ENCODE measurements around the gene PDLIM7. TPM values are rescaled to one million over a fixed set of nuclear protein-coding genes. Genes with fewer than 3 reads are reported as not detected.

PDLIM7 gene
- total and polyA plus RNA-seq, 2 of the 8 experiments (the other 6 are each of a cell fraction or from before 2014, with no cell fraction given) = 67.3 to 94.2 TPM

DNA sequence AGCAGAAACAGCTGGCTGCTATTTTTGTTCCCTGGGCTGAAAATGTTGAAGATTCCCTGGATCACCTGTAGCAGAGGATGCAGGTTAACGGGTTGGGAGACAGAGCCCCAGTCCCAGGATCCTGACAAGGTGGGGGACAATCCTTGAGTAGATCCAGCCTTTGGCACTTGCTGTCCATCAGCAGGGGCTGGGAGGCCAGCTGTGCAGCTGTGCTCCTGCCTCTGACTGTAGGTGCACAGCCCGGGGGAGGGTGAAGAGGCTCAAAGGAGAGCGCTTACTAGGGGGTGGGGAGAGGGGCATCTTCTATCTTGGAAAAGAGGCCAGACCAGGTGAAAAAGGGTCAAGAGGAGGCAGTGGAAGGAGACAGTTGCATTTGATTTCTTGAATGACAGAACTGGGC is 22.9 kb upstream of the PDLIM7 start:
- H3K18ac ChIP-seq (ENCODE audit: extremely low read depth, low read length) = no peak overlapping the region
- H4K5ac ChIP-seq (ENCODE audit: insufficient read length, low read depth, low read length) = no peak overlapping the region
- H3K27ac ChIP-seq (ENCODE audit: low read depth, low read length) = no peak overlapping the region
- H3K14ac ChIP-seq (ENCODE audit: insufficient read length) = no peak overlapping the region
- H2AFZ ChIP-seq (ENCODE audit: low read length) = no peak overlapping the region
- ChIA-PET CTCF (ENCODE audit: partially characterized antibody) (interaction anchor here (0.5 to 1.7 kb wide), 6 partner anchors 10 to 1561 kb away, joined by 3 to 7 read pairs (median 3); no protein-coding TSS in a partner anchor), POLR2A (ENCODE audit: partially characterized antibody) (interaction anchor here (0.6 to 5.0 kb wide), 7 partner anchors 9 to 50 kb away, joined by 3 to 11 read pairs (median 5); no protein-coding TSS in a partner anchor)
- H2BK15ac ChIP-seq (ENCODE audit: low read length) = no peak overlapping the region
- H2BK12ac ChIP-seq (ENCODE audit: low read depth, low read length) = no peak overlapping the region
- no peak for TF ChIP-seq TBP (IDR thresholded peaks at IDR 0.05; ENCODE audit: low read depth, low read length)
- no peak for TF ChIP-seq TCF12 (IDR thresholded peaks at IDR 0.05; ENCODE audit: low read depth, low read length)
- no peak for TF ChIP-seq SAP30 (IDR thresholded peaks at IDR 0.05; ENCODE audit: insufficient read depth, insufficient replicate concordance, low read length)
- TF ChIP-seq TEAD4 (IDR thresholded peaks at IDR 0.05; ENCODE audit: low read depth, low read length) = no peak
- TF ChIP-seq MAFK (IDR thresholded peaks at IDR 0.05; ENCODE audit: low read depth, low read length) = no peak
- TF ChIP-seq POLR2A (IDR thresholded peaks at IDR 0.05; ENCODE audit: control extremely low read depth in 1 of 2, low read depth in 2 of 2, low read length in 2 of 2) = no peak
- TF ChIP-seq GTF2F1 (IDR thresholded peaks at IDR 0.05; ENCODE audit: borderline replicate concordance, low read depth, low read length) = no peak
- TF ChIP-seq RFX5 (IDR thresholded peaks at IDR 0.05; ENCODE audit: borderline replicate concordance, low read depth, low read length) = no peak
- no peak for TF ChIP-seq ZNF274 (IDR thresholded peaks at IDR 0.05; ENCODE audit: borderline replicate concordance, extremely low read depth, low read length)
- TF ChIP-seq CEBPB (IDR thresholded peaks at IDR 0.05; ENCODE audit: low read depth, low read length) = no peak
- H3K9ac ChIP-seq (replicated peaks in 1 of 4; ENCODE audit: extremely low read depth in 1 of 4, low read depth in 3 of 4, low read length in 3 of 4) = no peak overlapping the region
- no peak overlapping the region for H2AK5ac ChIP-seq (ENCODE audit: low read depth, low read length)
- H2BK5ac ChIP-seq (ENCODE audit: low read depth, low read length) = no peak overlapping the region
- no peak for DNase-seq (ENCODE audit: low read depth in 1 of 2, low spot score in 2 of 2)
- H3K4me3 ChIP-seq (ENCODE audit: extremely low read depth in 1 of 4, insufficient read depth in 2 of 4, low read depth in 3 of 4, low read length in 4 of 4) = no peak overlapping the region
- H4K20me1 ChIP-seq (replicated peaks in 1 of 2; ENCODE audit: control insufficient read depth in 1 of 2, insufficient read depth in 2 of 2, low read length in 2 of 2) = peaks cover 2 to 10% of the 10 kb centered on the region in 2 experiments
- WGBS, 2 experiments (ENCODE audit: extremely low coverage in 1 of 2, insufficient coverage in 1 of 2, insufficient read length in 1 of 2, insufficient replicate concordance in 2 of 2, low coverage in 1 of 2, low lambda C conversion rate in 2 of 2, missing lambda C conversion rate in 1 of 2) = 98% methylated on average over 3 of the region's 3 CpGs; no CpG with 5 or more reads in 1 of the 2 experiments
- H2BK120ac ChIP-seq (replicated peaks; ENCODE audit: low read depth, low read length) = no peak overlapping the region
- H3K23me2 ChIP-seq (ENCODE audit: low read depth, low read length) = peaks cover 8% of the 10 kb centered on the region
- no peaks in the 10 kb centered on the region for H3K9me3 ChIP-seq (ENCODE audit: insufficient read depth in 2 of 2, low read depth in 1 of 2, low read length in 1 of 2)
- H3K36me3 ChIP-seq (ENCODE audit: control insufficient read depth in 2 of 4, insufficient read depth in 4 of 4, low read length in 3 of 4) = peaks cover 21 to 43% (median 32%) of the 10 kb centered on the region in 4 experiments
- peaks cover 3% of the 10 kb centered on the region; the same call in 1 of the 2 replicates for H3K79me1 ChIP-seq (ENCODE audit: low read depth, low read length)
- H3K23ac ChIP-seq (ENCODE audit: insufficient read length) = no peak overlapping the region
- no peaks in the 10 kb centered on the region for H3K27me3 ChIP-seq (replicated peaks in 1 of 4; ENCODE audit: control insufficient read depth in 3 of 4, extremely low read depth in 1 of 4, insufficient read depth in 3 of 4, low read length in 3 of 4)
- no peak overlapping the region for H3K4ac ChIP-seq (replicated peaks; ENCODE audit: insufficient read length, low read depth, low read length)
- peaks cover 0 to 9% of the 10 kb centered on the region in 2 experiments; a peak in 1 of 4 replicates for H3K79me2 ChIP-seq (ENCODE audit: control insufficient read depth in 1 of 2, insufficient read depth in 2 of 2, low read length in 2 of 2)
- H3K4me1 ChIP-seq (replicated peaks in 1 of 4; ENCODE audit: control insufficient read depth in 3 of 4, insufficient read depth in 4 of 4, low read length in 3 of 4) = peaks cover 0 to 6% (median 5%) of the 10 kb centered on the region in 4 experiments; a peak in 5 of 7 replicates
- no peak overlapping the region for H3K56ac ChIP-seq (replicated peaks; ENCODE audit: insufficient read length, low read depth, low read length)
- H4K8ac ChIP-seq (ENCODE audit: extremely low read depth, insufficient read depth, low read length) = no peak overlapping the region
- H3K4me2 ChIP-seq (ENCODE audit: insufficient read depth in 1 of 2, low read depth in 2 of 2, low read length in 2 of 2) = no peak overlapping the region
- no peak for FAIRE-seq
- no peak overlapping the region for H4K91ac ChIP-seq (replicated peaks; ENCODE audit: insufficient read length, low read length)
- no peak overlapping the region for H2BK20ac ChIP-seq (ENCODE audit: low read length)

Data from H1 (cell line).